Measurements from ENCODE around the gene BRSK2.

GRCh38 chr11:1508491-1508891, 118.8 kb downstream of the BRSK2 start:
- TF ChIP-seq CTCF (IDR thresholded peaks at IDR 0.05) (no peak), POLR2A (IDR thresholded peaks at IDR 0.05) (no peak)
